Kidney (tissue), 14 donors: ENCODE data around the gene GNG7. TPM values are rescaled to one million over a fixed set of nuclear protein-coding genes. Genes with fewer than 3 reads are reported as not detected.
"Not testable (repeated sequence)": the region's sequence is repeated elsewhere in the genome, so short reads cannot be mapped to it uniquely, and the experiment has no call there.

ENCODE experiments used
- DNase-seq, 5 donors: peaks; one replicate each; pipeline ENCODE4 v3.0.0-alpha.2; 2013 to 2020
- FAIRE-seq: peaks from 2 replicates; lab custom pipeline; 2012; peaks lifted over from hg19 to GRCh38; lab: Jason Lieb, UNC
- H3K27ac ChIP-seq, 2 donors: one replicate each; pipeline ENCODE4 v1.7.0; 2013; ENCODE audit warnings: low read depth in 2 of 2, low read length in 2 of 2, inconsistent platforms in 1 of 2
- H3K27me3 ChIP-seq: one replicate; pipeline ENCODE4 v1.7.1; 2013; ENCODE audit warnings: low read length, inconsistent platforms; ENCODE audit not compliant: control insufficient read depth, insufficient read depth
- H3K36me3 ChIP-seq, 3 donors: one replicate each; pipeline versions ENCODE4 v1.7.0 to v1.7.1; 2013; ENCODE audit warnings: low read length in 3 of 3, control low read depth in 1 of 3, inconsistent platforms in 1 of 3; ENCODE audit not compliant: insufficient read depth in 3 of 3, control insufficient read depth in 2 of 3
- H3K4me1 ChIP-seq, 3 donors: one replicate each; pipeline versions ENCODE4 v1.7.0 to v1.7.1; 2013; ENCODE audit warnings: low read length in 3 of 3, inconsistent platforms in 1 of 3, low read depth in 1 of 3; ENCODE audit not compliant: control insufficient read depth in 2 of 3, insufficient read depth in 2 of 3
- H3K4me3 ChIP-seq, 3 donors: one replicate each; pipeline versions ENCODE4 v1.7.0 to v1.8.1; 2013; ENCODE audit warnings: low read length in 3 of 3, control low read depth in 1 of 3, inconsistent platforms in 1 of 3
- H3K9ac ChIP-seq, 3 donors: one replicate each; pipeline versions ENCODE4 v1.7.0 to v1.7.1; 2013; ENCODE audit warnings: low read length in 3 of 3, control low read depth in 1 of 3, inconsistent platforms in 1 of 3
- H3K9me3 ChIP-seq, 3 donors: one replicate each; pipeline versions ENCODE4 v1.7.0 to v1.7.1; 2013; ENCODE audit warnings: low read length in 3 of 3, control low read depth in 1 of 3, inconsistent platforms in 1 of 3; ENCODE audit not compliant: control insufficient read depth in 2 of 3, insufficient read depth in 1 of 3
- CTCF ChIP-seq: IDR thresholded peaks from 3 replicates; pipeline ENCODE4 v1.5.1; 2012; ENCODE audit warnings: mild to moderate bottlenecking, moderate library complexity, borderline replicate concordance; ENCODE audit not compliant: insufficient read depth; ENCODE audit errors: extremely low read depth
- intact Hi-C: fragments of 100-400 bp; cut with DNase I; formaldehyde crosslinking; loops from one replicate; pipeline ENCODE4 v1.11.1; 2022
- polyA plus RNA-seq: library from polyadenylated mRNA; stranded (reverse); fragments of 350-450 nt; fragmentation: Illumina TruSeq; extraction: RNeasy Lipid Tissue Mini Kit (QIAGEN cat#74804); gene quantifications from one replicate; pipeline ENCODE4 v1.2.3, GENCODE V29; 2014; ENCODE audit warnings: low read depth, low replicate concordance; ENCODE audit not compliant: insufficient read depth
- total RNA-seq: library from RNA; stranded (reverse); fragmentation: NEBNext Ultra II Directional; extraction: Animal tissue kit (Norgen Biotek cat#: 25700); gene quantifications from one replicate; pipeline ENCODE4 v1.2.1, GENCODE V29; 2021
- donor health status: control.
- donor health status: control.
- donor health status: control.
- donor health status: control.
- donor health status: control.
- donor health status: DM: yes; HTN: yes; CAD: no.
- donor health status: Normal renal cell carcinoma (clear cell type).

Gene GNG7
- total and polyA plus RNA-seq, 2 donors from 2014 or later: 9.9 to 13.4 TPM

- Histone ChIP-seq H3K4me1 (peaks cover 0 to 13% (median 12%) of the 10 kb centered on the region in 3 donors), H3K36me3 (no peaks in the 10 kb centered on the region), H3K27me3 (no peaks in the 10 kb centered on the region), H3K4me3 (no peak overlapping the region), H3K9ac (no peak overlapping the region), H3K27ac (no peak overlapping the region), H3K9me3 (peaks cover 0 to 9% (median 0%) of the 10 kb centered on the region in 3 donors)
- DNase-seq (no peak), FAIRE-seq (no peak)
- no peak for TF ChIP-seq CTCF
- intact Hi-C loops: no loop called here
Observed at GRCh38 chr19:2538096-2538757, 164.3 kb downstream of the GNG7 start.

GRCh38 chr19:2537584-2537983 is 164.9 kb downstream of the GNG7 start:
- peak in 1 of 5 donors; percentile 26 for DNase-seq
- FAIRE-seq, H3K4me3 ChIP-seq, H3K9ac ChIP-seq, intact Hi-C loops, H3K36me3 ChIP-seq, H3K27me3 ChIP-seq, H3K27ac ChIP-seq: not testable (repeated sequence)
- Histone ChIP-seq H3K4me1 (peaks cover 0 to 12% (median 9%) of the 10 kb centered on the region in 3 donors), H3K9me3 (peaks cover 0 to 11% (median 0%) of the 10 kb centered on the region in 3 donors)

GRCh38 chr19:2536461-2536860 is 166.0 kb downstream of the GNG7 start:
- FAIRE-seq (no peak), DNase-seq (peak in 2 of 5 donors; percentile 37 to 62)
- intact Hi-C loops: no loop called here
- H3K27me3 ChIP-seq: no peaks in the 10 kb centered on the region
- H3K9ac ChIP-seq: no peak overlapping the region
- no peak for TF ChIP-seq CTCF
- peaks cover 0 to 8% (median 5%) of the 10 kb centered on the region in 3 donors for H3K4me1 ChIP-seq
- peaks cover 0 to 15% (median 0%) of the 10 kb centered on the region in 3 donors for H3K9me3 ChIP-seq
- H3K4me3 ChIP-seq: no peak overlapping the region
- H3K36me3 ChIP-seq: no peaks in the 10 kb centered on the region
- no peak overlapping the region for H3K27ac ChIP-seq

GRCh38 chr19:2534423-2535013 is 168.0 kb downstream of the GNG7 start:
- Histone ChIP-seq H3K4me1 (peaks cover 0 to 5% (median 3%) of the 10 kb centered on the region in 3 donors), H3K36me3 (no peaks in the 10 kb centered on the region), H3K27me3 (no peaks in the 10 kb centered on the region), H3K27ac (peak overlapping the region in 1 of 2 donors; percentile 8), H3K9ac (no peak overlapping the region), H3K9me3 (peaks cover 0 to 15% (median 0%) of the 10 kb centered on the region in 3 donors), H3K4me3 (no peak overlapping the region)
- intact Hi-C loops: no loop called here
- FAIRE-seq: no peak
- TF ChIP-seq CTCF: no peak
- DNase-seq: no peak
